Fibroblast of lung (primary cell): Measurements from ENCODE around the gene POLG2.

ENCODE experiments used
- CTCF ChIP-seq, 2 donors: IDR thresholded peaks in 1 of 2; conservative IDR thresholded peaks in 1 of 2; 1 replicate in 1 of 2; 2 replicates in 1 of 2; pipeline ENCODE4 v1.5.1; 2011 to 2012; ENCODE audit warnings: low read length in 2 of 2, control low read depth in 1 of 2, inconsistent platforms in 1 of 2, low read depth in 1 of 2, mild to moderate bottlenecking in 1 of 2
- EZH2 ChIP-seq: IDR thresholded peaks from 2 replicates; pipeline ENCODE4 v1.5.1; 2012; ENCODE audit warnings: low read length, control low read depth, mild to moderate bottlenecking; ENCODE audit errors: missing control alignments

GRCh38 chr17:64442541-64442971 lies 54.3 kb downstream of the POLG2 start:
- TF ChIP-seq CTCF (conservative IDR thresholded peaks at IDR 0.05 in 1 of 2, IDR thresholded peaks at IDR 0.05 in 1 of 2; ENCODE audit: low read depth in 1 of 2, low read length in 2 of 2) (no peak), EZH2 (no peak)
